DMS 273 (cell line): ENCODE data around the gene CACNA2D2.

Experiments used
- DNase-seq: peaks from one replicate; lab custom pipeline; 2025; ENCODE audit not compliant: unreplicated experiment; lab: John Stamatoyannopoulos, UW

The CACNA2D2 gene

DNA sequence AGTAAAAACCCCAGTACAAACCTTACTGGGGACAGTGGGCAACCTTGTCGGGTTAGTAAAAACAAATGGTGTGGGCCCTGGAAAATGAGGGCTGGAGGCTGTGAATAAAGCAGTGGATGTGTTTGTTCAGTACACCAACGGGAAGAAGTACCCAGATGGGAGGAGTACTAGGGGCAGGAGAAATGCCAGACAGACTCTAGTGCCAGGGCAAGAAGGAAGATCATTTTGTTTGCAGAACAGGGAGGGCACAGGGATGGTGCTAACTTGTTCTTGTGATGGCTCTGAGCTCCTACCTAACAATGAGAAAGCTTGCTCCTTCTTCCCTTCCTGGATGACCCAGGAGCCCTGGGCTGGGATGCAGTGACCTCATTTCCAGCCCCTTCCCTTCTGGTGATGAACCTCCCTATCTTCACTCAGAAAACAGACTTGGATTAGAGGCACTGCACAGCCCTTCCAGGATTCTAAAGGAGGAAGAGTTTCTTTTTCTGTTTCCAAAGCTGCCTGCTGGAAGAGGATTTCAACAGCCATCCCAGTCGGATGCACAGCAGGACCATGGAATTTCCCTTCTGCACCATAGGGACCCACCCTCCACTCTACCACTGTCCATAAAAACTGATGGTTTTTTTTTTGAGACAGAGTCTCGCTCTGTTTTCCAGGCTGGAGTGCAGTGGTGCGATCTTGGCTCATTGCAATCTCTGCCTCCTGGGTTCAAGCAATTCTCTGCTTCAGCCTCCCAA, 168.9 kb downstream of the CACNA2D2 start:
- no peak for DNase-seq

DNA sequence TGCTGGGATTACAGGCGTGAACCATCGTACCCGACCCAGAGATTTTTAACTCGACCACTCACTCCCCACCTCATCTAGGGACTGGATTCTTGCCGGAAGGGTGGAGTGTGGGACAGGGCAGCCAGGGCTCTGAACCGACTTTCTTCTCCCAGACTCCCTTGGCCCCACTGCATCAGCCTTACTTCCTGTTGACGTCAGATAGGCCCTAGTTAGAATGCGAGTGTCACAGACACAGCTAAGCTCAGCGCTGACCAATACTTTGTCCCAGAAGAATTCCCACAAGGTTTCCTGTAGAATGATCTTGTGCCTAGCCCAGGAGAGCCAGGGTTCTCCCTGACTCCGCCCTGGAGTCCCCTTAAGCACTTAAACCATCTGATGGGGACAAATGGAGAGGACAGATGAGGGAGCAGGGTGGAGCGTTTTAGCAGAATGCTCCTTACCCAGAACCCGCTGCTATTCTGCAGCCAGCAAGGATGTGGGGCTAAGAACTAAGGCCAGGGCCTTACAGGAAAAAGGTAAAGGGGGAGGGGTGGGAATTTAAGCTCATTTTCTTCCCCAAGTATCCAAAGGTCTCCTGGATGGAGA, 169.6 kb downstream of the CACNA2D2 start:
- no peak for DNase-seq

DNA sequence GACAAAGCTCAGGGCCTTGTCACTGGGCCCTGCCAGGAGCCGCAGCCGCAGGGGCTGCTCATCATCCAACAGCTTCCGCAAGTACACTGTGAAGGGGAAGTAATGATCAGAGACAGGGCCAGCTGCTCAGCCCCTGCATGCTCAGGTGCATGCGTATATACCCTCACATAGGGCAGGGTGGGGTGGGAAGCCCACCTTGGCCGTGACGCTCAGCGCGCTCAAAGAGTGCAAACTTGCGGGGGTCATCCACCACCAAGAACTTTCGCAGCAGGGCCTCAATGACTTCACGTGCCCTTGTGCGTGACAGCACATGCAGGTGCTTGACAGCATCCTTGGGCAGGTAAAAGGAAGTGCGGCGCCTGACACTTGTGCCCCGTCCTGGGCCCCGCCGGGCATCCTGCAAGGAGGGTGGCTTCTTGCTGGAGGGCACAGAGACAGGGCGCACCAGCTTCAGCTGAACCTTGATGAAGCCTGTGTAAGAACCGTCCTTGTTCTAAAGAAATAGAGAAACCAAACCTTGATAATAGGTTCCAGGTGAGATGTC, 172.0 kb downstream of the CACNA2D2 start:
- no peak for DNase-seq

DNA sequence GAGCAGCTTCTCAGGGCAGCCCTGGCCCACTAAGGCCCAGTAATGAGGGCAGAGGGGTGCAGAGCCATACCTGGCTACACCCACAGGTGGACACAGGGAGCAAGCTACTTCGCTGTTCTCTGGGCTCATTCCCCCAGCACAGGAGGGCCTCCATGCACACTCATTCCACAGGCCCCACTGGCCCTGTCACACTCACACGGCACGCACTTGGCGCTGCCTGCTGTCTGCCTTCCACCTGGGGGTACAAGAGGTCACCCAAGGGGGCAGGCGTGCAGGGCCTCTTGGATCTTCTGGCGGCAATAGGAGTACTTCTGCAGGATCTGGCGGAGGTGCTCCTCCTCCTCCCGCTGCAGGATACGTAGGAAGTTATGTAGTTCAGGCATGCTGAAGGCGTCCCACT, 173.1 kb downstream of the CACNA2D2 start:
- no peak for DNase-seq

DNA sequence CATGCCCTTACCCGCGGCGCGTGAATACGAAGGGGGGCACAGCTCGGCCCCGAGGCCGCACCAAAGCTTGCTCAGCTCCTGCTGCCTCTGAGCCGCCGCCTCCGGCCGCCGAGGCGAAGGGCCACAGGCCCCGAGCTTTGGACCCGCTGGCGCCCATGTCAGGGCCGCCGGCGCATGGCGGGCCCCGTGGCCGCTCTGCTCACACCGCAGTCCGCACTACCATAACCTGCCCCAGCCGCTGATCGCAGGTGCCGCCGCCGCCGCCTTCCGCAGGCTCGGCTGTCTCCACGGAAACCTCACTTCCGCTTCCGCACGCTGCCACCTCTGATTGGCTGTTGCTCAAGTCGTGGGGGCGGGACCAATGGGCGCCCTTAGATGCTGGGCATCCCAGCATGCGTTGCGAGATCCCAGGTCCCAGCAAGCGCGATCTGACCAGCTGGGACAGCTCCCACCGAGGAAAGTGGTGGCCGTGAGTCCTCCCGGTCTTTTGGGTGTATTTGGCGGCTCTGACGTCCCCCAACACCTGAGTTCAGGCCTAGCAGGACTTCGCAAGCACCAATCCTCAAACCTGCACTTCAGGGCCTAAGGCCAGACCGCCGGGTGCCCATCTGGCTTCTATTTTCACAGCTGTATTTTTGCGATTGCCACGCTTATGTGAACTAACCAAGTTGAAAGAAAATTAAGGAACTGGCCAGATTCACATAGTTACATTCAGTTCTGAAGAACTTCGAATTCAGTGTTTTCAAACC, 175.3 kb downstream of the CACNA2D2 start, which contains the start of gene TUSC2:
TUSC2 (minus strand) TSS at position 281 of the 749 bp plus-strand sequence; CDS start at position 157, 124 bp downstream.
- DNase-seq: peak; percentile 97

DNA sequence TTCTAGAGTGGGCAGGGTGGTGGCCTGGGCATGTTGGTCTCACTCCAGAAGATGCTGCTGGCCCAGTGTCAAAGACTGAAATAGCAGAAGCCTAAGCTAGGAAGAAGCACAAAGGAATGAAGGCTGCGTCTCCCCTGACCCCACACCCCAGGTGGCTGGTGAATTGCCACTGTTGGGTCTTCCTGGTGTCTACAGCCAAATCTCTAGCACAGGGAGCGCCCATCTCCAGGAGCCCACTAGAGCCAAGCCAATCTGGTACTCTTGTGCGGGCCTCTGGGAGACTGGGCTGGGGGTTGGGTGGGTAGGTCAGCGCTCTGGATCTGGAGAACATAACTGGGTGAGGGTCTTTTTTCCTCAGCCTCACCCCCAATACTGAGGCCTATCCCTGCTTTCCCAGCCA, 176.3 kb downstream of the CACNA2D2 start:
- DNase-seq: no peak

DNA sequence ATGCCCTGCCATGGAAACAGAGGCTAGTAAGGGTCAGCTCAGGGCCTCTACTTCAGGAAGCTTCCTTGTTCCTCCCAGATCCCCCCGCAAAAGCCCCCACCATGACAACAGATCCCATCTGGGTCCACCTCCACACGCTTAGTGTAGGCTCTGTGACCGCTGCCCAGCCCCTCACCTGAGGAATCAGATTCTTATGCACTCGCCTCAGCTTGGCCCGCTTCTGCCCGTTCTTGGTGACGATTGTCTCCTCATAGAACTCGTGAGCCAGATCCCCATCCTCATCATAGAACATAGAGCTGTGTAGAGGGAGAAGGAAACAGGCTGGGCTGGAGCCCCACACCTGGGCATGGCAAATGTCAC, 177.3 kb downstream of the CACNA2D2 start:
- no peak for DNase-seq

DNA sequence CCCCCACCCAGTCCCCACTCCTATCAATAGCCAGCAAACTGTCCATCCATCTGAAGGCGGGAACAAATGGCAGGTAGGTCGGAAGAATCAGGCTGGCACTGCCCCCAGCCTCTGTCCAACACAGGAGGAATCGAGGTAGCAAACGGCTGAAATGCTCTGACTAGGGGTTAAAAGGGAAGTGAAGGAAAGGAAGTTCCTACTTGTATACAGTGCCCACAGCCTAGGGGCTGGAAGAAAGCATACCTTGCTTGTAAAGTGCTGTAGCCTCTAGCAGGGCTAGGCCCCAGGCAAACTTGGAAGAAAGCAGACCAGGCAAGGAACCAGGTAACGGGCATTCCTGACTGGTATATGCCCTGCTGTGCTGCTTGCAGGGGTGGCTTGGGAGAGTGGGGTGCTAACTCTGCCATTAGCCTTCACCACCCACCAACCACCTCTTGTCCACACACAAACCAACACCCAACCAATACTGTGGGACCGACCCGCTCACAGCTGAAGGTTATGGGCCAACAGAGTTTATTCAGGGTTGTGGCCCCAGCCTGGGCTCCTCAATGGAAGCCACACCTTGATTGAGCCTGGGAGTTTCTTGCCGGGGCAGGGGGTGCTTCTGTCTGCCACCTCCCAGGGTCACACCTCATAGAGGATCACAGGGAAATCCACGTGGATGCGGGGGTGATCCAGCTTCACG, 177.8 kb downstream of the CACNA2D2 start:
- no peak for DNase-seq

DNA sequence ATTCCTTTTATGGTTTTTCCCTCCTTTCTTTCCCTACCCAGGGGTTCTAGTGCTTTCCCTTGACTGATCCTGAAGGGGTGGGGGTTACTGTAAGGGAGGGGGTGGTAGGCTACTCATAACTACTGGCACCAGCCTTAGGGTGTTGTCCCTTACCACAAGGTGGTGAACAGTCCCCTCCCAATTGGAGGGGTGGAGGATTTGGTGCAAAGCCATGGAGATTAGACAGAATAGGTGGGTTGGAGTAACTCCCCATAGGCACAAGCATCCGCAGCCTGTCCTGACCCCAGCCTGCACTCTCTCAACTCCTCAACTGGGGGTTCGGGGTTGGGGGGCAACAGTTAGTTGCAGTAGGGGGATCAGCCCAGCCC, 178.3 kb downstream of the CACNA2D2 start:
- DNase-seq: no peak

DNA sequence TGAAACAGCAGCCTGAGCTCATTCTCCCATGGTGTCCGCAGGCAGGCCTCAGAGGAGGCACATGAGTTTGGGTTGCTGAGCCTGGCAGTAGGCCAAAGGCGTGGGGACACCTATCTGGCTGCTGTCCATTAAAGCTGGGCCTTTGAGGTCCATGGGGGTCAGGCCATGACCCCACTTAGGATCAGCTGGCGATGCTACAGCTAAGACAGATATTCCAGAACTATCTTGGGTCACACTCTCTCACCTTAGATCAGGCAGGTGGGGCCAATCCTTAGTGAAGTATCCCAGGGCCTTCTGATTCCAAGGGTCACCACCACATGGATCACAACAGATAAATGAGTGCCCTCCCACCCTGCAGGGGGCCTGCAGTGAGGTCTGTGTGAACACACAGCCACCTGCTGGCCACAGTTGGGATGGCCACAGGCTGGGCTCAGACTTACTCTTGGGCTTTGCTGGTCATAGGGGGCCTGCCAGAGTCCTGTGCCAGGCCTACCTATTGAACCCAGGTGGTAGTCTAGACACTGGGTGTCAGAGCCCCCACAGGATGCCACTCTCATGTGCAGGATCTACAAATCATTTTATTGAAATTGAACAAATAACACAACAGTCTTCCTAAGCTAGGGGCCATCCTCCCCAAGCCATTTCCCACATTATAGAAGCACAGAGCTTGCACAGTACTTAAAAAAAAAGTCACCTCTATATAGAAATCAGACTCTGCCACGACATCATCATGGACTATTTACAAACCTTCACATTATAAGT, 178.9 kb downstream of the CACNA2D2 start:
- peak; percentile 82 for DNase-seq

DNA sequence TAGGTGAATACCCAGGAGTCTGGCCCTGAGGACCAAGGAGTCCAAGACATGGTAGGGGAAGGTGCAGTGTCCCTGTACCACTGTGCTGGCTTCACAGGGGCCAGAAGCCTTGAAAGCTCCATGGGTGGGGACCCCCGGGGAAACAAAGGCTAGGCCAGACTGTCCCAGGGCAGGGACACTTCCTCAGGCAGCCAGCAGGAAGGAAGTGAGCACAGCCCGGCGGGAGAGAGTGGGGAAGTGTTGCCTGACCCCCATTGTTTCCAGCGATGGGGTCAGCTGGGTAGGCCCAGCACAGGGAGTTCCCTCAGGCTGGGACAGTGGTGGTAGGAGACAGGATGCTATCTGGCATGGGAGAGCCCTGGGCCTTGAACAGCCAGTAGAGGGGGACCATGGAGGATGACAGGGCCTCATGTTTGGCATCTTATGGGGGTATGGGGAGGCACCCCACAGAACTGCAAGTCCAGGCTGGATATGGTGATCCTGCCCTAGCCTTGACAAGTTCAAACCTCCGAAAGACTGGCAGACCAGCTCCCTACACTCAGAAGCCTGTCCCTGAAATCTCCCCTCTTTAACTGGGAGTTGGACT, 179.7 kb downstream of the CACNA2D2 start:
- DNase-seq: no peak

DNA sequence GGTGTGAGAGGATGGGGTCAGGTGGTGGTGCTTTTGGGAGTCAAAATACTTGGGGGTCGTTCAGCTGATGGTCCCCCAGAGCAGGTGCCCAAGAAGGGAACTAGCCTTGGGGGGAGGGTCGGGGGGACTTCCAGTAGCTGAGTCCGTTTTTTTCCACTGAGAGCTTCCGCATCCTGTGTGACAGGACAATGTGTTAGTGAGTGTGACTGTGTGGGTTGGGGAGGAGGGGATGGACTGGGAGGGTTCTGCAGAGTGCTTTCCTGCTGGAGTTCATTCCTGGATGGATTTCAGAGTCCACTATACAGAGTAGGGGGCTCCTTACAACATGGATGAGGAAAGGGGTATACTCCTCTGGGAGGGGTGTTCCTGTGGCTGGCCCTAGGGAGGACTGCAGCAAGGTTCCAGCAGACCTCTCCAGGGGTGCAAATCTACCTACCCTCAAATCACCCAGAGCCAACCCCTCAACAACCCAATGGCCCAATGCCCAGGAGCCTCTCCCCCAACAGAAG, 180.3 kb downstream of the CACNA2D2 start:
- no peak for DNase-seq

DNA sequence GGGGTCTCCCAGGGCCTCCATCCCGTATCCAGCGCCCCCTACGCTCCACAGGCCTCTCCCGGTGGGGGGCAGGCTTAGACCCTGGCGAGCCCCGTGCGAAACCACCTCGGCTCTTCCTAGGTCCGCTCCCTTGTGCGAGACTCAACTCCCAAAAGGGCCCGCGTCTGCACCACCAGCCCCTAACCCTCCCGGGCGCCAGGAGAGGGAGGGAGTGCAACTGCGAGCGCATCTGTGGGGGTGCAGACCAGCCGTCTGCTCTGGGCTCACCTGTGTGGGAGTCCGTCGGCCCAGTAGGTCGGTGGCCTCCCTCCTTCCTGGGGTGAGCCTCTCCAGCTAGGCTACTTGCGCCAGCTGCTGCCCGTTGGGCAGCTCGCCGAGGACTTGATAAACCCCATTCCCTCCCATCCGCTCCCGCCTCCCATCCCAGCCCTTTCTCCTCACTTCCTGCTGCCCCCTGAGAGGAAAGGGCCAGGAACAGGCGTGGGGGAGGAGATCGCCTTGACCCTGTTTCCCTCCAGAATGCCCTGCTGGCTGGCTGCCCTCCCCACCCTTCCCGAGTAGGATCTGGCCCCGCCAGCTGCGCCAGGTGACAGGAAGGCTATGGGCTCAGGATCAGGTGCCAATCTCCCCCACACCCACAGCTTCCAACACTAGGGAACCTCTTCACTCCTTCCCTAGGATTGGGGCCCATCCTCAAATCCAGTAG, 180.9 kb downstream of the CACNA2D2 start, which contains the start of gene HYAL2:
HYAL2 (minus strand) TSS at position 360 of the 706 bp plus-strand sequence. CDS start 2,256 bp downstream, outside the sequence.
- no peak for DNase-seq

DNA sequence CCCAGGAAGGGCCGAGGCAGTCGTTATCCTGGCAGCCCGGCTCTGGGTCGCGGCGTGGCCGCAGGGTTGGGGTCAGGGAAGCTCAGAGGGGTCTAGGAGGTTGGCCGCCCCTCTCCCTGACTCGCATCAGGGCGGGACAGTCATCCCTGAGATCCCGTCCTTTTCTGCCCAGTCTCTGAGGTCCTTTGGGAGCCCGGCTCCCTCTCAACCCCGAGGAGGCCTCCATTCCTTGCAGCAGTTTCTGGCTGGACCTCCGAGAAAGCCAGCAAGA, 181.4 kb downstream of the CACNA2D2 start:
- DNase-seq: no peak

DNA sequence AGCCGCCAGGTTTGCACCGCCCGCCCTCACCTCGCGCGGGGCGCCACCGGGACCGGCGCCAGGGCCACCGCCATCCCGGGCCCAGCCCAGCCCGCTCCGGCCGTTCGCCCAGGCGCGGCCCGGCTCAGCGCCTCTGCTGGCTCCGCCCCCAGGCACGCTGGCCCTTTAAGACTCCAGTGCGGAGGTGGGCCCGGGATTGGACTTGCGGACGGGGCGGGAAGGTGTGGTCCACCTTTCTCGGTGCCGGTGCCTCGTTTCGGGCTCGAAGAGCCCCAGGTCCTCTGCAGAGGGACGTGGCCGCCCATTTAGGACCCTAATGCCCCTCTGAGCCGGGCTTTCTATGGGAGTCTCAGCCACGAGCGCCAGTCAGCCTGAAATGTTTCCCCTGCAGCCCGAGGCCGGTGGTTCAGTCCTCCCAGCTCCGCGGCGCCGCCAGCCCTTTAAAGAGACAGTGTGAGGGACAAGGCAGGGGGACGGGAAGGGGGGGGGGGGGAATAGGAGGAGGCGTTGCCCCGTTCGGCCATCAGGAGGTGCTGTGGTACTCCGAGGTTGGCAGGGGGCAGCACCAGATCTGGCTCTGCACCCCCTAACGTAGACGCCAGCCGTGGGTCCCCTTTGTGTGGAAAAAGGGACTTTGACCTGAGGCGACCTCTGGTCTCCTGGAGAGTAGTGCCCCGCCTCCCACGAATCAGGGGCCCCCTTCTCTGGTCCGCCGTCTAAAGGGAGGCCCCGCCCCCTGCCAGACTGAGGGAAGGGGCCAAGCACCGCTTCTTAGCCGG, 181.9 kb downstream of the CACNA2D2 start:
- peak; percentile 90 for DNase-seq

DNA sequence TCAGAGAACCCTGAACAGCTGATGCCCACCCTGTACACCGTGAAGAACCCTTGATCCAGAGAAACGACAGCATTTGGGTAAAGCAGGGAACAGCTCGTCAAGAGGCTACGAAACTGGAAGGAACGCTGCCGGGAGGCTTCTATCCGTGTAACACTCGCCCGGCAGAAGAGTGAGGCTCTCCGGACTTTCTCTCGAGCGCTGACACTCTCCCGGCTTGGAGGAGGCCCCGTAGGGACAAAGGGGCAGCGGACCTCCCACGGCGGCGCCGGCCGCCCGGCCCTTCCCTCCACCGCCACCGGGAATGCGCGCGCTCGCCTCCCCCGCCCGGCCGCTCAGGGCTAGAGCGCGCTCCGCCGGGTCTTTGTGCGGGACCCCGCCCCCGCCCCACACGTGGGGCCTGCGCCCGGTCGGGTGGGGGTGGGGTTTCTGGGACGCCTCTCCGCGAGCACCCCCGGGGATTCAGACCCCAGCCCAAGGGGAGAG, 182.5 kb downstream of the CACNA2D2 start:
- peak; percentile 86 for DNase-seq

DNA sequence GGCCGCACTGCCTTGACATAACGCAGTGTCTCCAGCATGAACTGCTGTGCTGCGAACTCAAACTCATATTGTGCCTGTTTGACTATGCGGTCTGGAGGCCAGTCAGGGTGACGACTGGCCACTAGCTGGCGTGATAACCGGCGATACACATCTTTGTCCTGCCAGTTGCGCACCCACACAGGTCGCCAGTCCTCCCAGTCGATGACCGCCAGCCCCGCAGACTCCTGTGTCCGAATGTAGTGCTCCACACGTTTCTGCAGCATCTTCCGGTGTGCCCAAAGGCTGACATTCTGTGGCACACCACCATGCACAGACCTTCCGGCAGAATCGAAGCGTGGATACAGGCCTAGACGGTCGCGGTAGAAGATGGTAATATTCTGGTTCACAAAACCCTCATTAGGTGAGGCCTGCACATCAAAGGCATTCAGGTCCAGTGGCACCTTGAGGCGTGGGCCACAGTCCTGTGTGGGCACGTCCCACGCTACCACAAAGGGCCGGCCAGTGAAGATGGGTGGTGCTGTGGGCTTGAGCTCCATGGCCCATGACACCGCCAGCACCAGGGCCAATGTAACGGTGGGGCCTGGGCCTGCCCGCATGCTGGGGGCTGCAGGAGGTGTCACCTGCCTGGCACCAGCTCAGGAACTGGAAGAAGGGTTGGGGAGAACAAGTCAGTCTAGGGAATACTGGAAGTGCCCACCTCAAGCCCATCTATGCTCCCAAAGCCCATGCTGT, 183.4 kb downstream of the CACNA2D2 start:
- no peak for DNase-seq
